ENCODE results near the gene TMEM109. TPM values are rescaled to one million over a fixed set of nuclear protein-coding genes. Genes with fewer than 3 reads are reported as not detected.

Gene TMEM109
- total RNA-seq, 1 donor from 2014 or later: 97.0 TPM

GRCh38 chr11:60937144-60937527 is 23.2 kb downstream of the TMEM109 start:
- TF ChIP-seq CTCF (IDR thresholded peaks at IDR 0.05): no peak
- H3K27ac Mint-ChIP-seq (ENCODE audit: unreplicated experiment): no peak overlapping the region

GRCh38 chr11:60937811-60938210 is 23.9 kb downstream of the TMEM109 start:
- no peak for TF ChIP-seq CTCF (IDR thresholded peaks at IDR 0.05)
- Mint-ChIP-seq H3K36me3 (ENCODE audit: low read depth) (peaks cover 4% of the 10 kb centered on the region), H3K27me3 (ENCODE audit: low read depth) (no peaks in the 10 kb centered on the region), H3K4me1 (ENCODE audit: low read depth) (no peaks in the 10 kb centered on the region), H3K27ac (ENCODE audit: unreplicated experiment) (no peak overlapping the region), H3K9me3 (ENCODE audit: low read depth) (no peaks in the 10 kb centered on the region), H3K4me3 (ENCODE audit: unreplicated experiment) (no peak overlapping the region)
- no peak for DNase-seq (ENCODE audit: low spot score)

More at GRCh38 chr11:60937144-60937527, 23.2 kb downstream of the TMEM109 start:
- no peak overlapping the region for H3K4me3 Mint-ChIP-seq (ENCODE audit: unreplicated experiment)
- H3K9me3 Mint-ChIP-seq (ENCODE audit: low read depth): no peaks in the 10 kb centered on the region
- no peaks in the 10 kb centered on the region for H3K4me1 Mint-ChIP-seq (ENCODE audit: low read depth)
- no peak for DNase-seq (ENCODE audit: low spot score)
- peaks cover 4% of the 10 kb centered on the region for H3K36me3 Mint-ChIP-seq (ENCODE audit: low read depth)
- no peaks in the 10 kb centered on the region for H3K27me3 Mint-ChIP-seq (ENCODE audit: low read depth)

- no peak overlapping the region for H3K4me3 Mint-ChIP-seq (ENCODE audit: unreplicated experiment)
- H3K9me3 Mint-ChIP-seq (ENCODE audit: low read depth): no peaks in the 10 kb centered on the region
- peaks cover 4% of the 10 kb centered on the region for H3K36me3 Mint-ChIP-seq (ENCODE audit: low read depth)
- TF ChIP-seq CTCF (IDR thresholded peaks at IDR 0.05): no peak
- H3K27me3 Mint-ChIP-seq (ENCODE audit: low read depth): no peaks in the 10 kb centered on the region
- no peak for DNase-seq (ENCODE audit: low spot score)
- H3K27ac Mint-ChIP-seq (ENCODE audit: unreplicated experiment): no peak overlapping the region
- H3K4me1 Mint-ChIP-seq (ENCODE audit: low read depth): peaks cover 3% of the 10 kb centered on the region
Observed at GRCh38 chr11:60938500-60938899, 24.5 kb downstream of the TMEM109 start.

GRCh38 chr11:60939301-60939700 is 25.3 kb downstream of the TMEM109 start:
- peaks cover 3% of the 10 kb centered on the region for H3K4me1 Mint-ChIP-seq (ENCODE audit: low read depth)
- H3K27ac Mint-ChIP-seq (ENCODE audit: unreplicated experiment): no peak overlapping the region
- no peaks in the 10 kb centered on the region for H3K36me3 Mint-ChIP-seq (ENCODE audit: low read depth)
- H3K27me3 Mint-ChIP-seq (ENCODE audit: low read depth): no peaks in the 10 kb centered on the region
- no peaks in the 10 kb centered on the region for H3K9me3 Mint-ChIP-seq (ENCODE audit: low read depth)
- H3K4me3 Mint-ChIP-seq (ENCODE audit: unreplicated experiment): no peak overlapping the region
- no peak for DNase-seq (ENCODE audit: low spot score)
- no peak for TF ChIP-seq CTCF (IDR thresholded peaks at IDR 0.05)

- Mint-ChIP-seq H3K27ac (ENCODE audit: unreplicated experiment) (no peak overlapping the region), H3K4me1 (ENCODE audit: low read depth) (peaks cover 3% of the 10 kb centered on the region), H3K27me3 (ENCODE audit: low read depth) (no peaks in the 10 kb centered on the region), H3K4me3 (ENCODE audit: unreplicated experiment) (no peak overlapping the region), H3K36me3 (ENCODE audit: low read depth) (no peaks in the 10 kb centered on the region), H3K9me3 (ENCODE audit: low read depth) (no peaks in the 10 kb centered on the region)
- TF ChIP-seq CTCF (IDR thresholded peaks at IDR 0.05): no peak
- DNase-seq (ENCODE audit: low spot score): no peak
Observed at GRCh38 chr11:60939855-60940254, 25.9 kb downstream of the TMEM109 start.
